Measurements from ENCODE around the gene UQCC2.

DNA sequence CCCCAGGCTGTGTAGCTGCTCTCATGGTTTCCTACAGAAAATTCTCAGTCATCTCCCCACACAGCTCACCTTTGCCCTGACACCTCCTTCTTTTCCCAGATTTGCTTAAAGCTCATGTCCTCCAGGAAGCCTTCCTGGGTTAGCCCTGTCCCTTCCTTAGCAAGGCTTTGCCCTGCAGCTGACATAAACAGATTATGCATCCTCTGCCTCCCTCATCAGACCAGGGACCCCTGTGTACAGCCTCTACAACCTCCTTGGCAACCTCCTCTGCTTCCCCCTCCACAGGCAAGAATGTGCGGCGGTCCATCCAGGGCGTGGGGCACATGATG is 39.8 kb downstream of the UQCC2 start:
- TF ChIP-seq ELF1 (IDR thresholded peaks at IDR 0.05): no peak
- TF ChIP-seq POLR2AphosphoS5 (IDR thresholded peaks at IDR 0.05; ENCODE audit: low read depth, low read length): no peak
- TF ChIP-seq SIN3A (IDR thresholded peaks at IDR 0.05; ENCODE audit: borderline replicate concordance, low read depth, low read length): no peak
- TF ChIP-seq, protein P1, sequence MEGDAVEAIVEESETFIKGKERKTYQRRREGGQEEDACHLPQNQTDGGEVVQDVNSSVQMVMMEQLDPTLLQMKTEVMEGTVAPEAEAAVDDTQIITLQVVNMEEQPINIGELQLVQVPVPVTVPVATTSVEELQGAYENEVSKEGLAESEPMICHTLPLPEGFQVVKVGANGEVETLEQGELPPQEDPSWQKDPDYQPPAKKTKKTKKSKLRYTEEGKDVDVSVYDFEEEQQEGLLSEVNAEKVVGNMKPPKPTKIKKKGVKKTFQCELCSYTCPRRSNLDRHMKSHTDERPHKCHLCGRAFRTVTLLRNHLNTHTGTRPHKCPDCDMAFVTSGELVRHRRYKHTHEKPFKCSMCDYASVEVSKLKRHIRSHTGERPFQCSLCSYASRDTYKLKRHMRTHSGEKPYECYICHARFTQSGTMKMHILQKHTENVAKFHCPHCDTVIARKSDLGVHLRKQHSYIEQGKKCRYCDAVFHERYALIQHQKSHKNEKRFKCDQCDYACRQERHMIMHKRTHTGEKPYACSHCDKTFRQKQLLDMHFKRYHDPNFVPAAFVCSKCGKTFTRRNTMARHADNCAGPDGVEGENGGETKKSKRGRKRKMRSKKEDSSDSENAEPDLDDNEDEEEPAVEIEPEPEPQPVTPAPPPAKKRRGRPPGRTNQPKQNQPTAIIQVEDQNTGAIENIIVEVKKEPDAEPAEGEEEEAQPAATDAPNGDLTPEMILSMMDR (IDR thresholded peaks at IDR 0.05): no peak
- no peak for TF ChIP-seq MAX (IDR thresholded peaks at IDR 0.05; ENCODE audit: low read depth)

All from SK-N-SH (cell line).